GM23338 (cell line): ENCODE measurements around the gene TRABD2A. TPM values are rescaled to one million over a fixed set of nuclear protein-coding genes. Genes with fewer than 3 reads are reported as not detected.

Experiments used
- ATAC-seq: fragments of 200-7000 bp; cut with Tn5 transposase; 3 replicates; pipeline ENCODE4 v1.9.1; 2020
- DNase-seq: peaks from one replicate; pipeline ENCODE4 v3.0.0-alpha.2; 2015; ENCODE audit warnings: low spot score
- H2AFZ ChIP-seq: fragments of 200-600 bp; sonication (generic); 2 replicates; pipeline ENCODE4 v1.8.0; 2016; ENCODE audit warnings: antibody characterized with exemption, mild to moderate bottlenecking, moderate library complexity
- H3F3A ChIP-seq: fragments of 200-600 bp; sonication (generic); replicated peaks from 2 replicates; pipeline ENCODE4 v1.8.0; 2017; ENCODE audit warnings: antibody characterized with exemption, mixed run types, low read depth
- H3K27ac ChIP-seq: fragments of 200-600 bp; sonication (generic); 2 replicates; pipeline ENCODE4 v1.6.1; 2016; ENCODE audit warnings: low read depth
- H3K27me3 ChIP-seq: fragments of 200-600 bp; sonication (generic); 2 replicates; pipeline ENCODE4 v1.8.0; 2016; ENCODE audit warnings: mild to moderate bottlenecking, mixed run types, moderate library complexity; ENCODE audit not compliant: insufficient read depth
- H3K36me3 ChIP-seq: fragments of 200-600 bp; sonication (generic); 2 replicates; pipeline ENCODE4 v1.8.0; 2016; ENCODE audit warnings: mild to moderate bottlenecking; ENCODE audit not compliant: insufficient read depth
- H3K4me1 ChIP-seq: fragments of 200-600 bp; sonication (generic); 2 replicates; pipeline ENCODE4 v1.8.0; 2016; ENCODE audit warnings: mild to moderate bottlenecking, moderate library complexity; ENCODE audit not compliant: insufficient read depth
- H3K4me2 ChIP-seq: fragments of 200-600 bp; sonication (generic); 2 replicates; pipeline ENCODE4 v1.7.1; 2017; ENCODE audit warnings: mixed run types
- H3K4me3 ChIP-seq: fragments of 200-600 bp; sonication (generic); 2 replicates; pipeline ENCODE4 v1.6.1; 2016; ENCODE audit warnings: mixed run types
- H3K79me2 ChIP-seq: fragments of 200-600 bp; sonication (generic); replicated peaks from 2 replicates; pipeline ENCODE4 v1.8.0; 2017; ENCODE audit warnings: mild to moderate bottlenecking; ENCODE audit not compliant: insufficient read depth
- H3K9me2 ChIP-seq: fragments of 200-600 bp; sonication (generic); 2 replicates; pipeline ENCODE4 v1.8.0; 2017; ENCODE audit not compliant: insufficient read depth
- H4K20me1 ChIP-seq: fragments of 200-600 bp; sonication (generic); replicated peaks from 2 replicates; pipeline ENCODE4 v1.8.0; 2017; ENCODE audit warnings: mild to moderate bottlenecking; ENCODE audit not compliant: insufficient read depth
- H3K27ac Mint-ChIP-seq: 2 replicates; pipeline ENCODE4 v1.8.0; 2020; ENCODE audit warnings: inconsistent platforms, mild to moderate bottlenecking, moderate library complexity, mixed read lengths
- H3K27me3 Mint-ChIP-seq: 3 replicates; pipeline ENCODE4 v1.8.0; 2022; ENCODE audit warnings: low read depth, mild to moderate bottlenecking, moderate library complexity, mixed read lengths, inconsistent platforms; ENCODE audit not compliant: insufficient read depth, poor library complexity
- H3K36me3 Mint-ChIP-seq: 3 replicates; pipeline ENCODE4 v1.8.0; 2021; ENCODE audit warnings: low read depth, mild to moderate bottlenecking, inconsistent platforms, moderate library complexity, mixed read lengths
- H3K4me1 Mint-ChIP-seq: 3 replicates; pipeline ENCODE4 v1.8.0; 2020; ENCODE audit warnings: mild to moderate bottlenecking, inconsistent platforms, mixed read lengths
- H3K4me3 Mint-ChIP-seq: 3 replicates; pipeline ENCODE4 v1.8.0; 2021; ENCODE audit warnings: moderate library complexity, mild to moderate bottlenecking, inconsistent platforms, mixed read lengths
- H3K9me3 Mint-ChIP-seq: 3 replicates; pipeline ENCODE4 v1.8.0; 2020; ENCODE audit warnings: moderate library complexity, mild to moderate bottlenecking, inconsistent platforms, mixed read lengths
- CREB1 ChIP-seq: fragments of 250-450 bp; sonication (Bioruptor Pico); IDR thresholded peaks from 2 replicates; pipeline ENCODE4 v1.5.0; 2020; ENCODE audit warnings: low read depth, mild to moderate bottlenecking, moderate library complexity
- CTCF ChIP-seq, 2 experiments: fragments of 200-600 bp in 1 of 2; sonication (generic) in 1 of 2; conservative IDR thresholded peaks; 2 replicates each; pipeline versions ENCODE4 v1.5.1 to v1.6.1; 2016 to 2017; ENCODE audit warnings: antibody characterized with exemption in 2 of 2, low read depth in 2 of 2, mild to moderate bottlenecking in 2 of 2, moderate library complexity in 1 of 2
- EZH2 ChIP-seq: fragments of 200-600 bp; sonication (generic); IDR thresholded peaks from one replicate; pipeline ENCODE4 v1.8.0; 2017; ENCODE audit warnings: antibody characterized with exemption, mild to moderate bottlenecking, low read depth; ENCODE audit not compliant: unreplicated experiment
- EZH2phosphoT487 ChIP-seq: fragments of 200-600 bp; sonication (generic); IDR thresholded peaks from one replicate; pipeline ENCODE4 v1.8.1; 2018; ENCODE audit warnings: antibody characterized with exemption; ENCODE audit not compliant: unreplicated experiment
- NANOG ChIP-seq: IDR thresholded peaks from 2 replicates; pipeline ENCODE4 v1.6.1; 2016; ENCODE audit warnings: antibody characterized with exemption, borderline replicate concordance
- POLR2AphosphoS5 ChIP-seq: IDR thresholded peaks from 2 replicates; pipeline ENCODE4 v1.6.1; 2016; ENCODE audit warnings: antibody characterized with exemption, low read depth
- ZNF462 ChIP-seq: fragments of 250-450 bp; sonication (Bioruptor Pico); IDR thresholded peaks from 2 replicates; pipeline ENCODE4 v1.5.0; 2020; ENCODE audit warnings: mild to moderate bottlenecking, moderate library complexity
- polyA plus RNA-seq: library from polyadenylated mRNA; unstranded; fragments of >200 nt; fragmentation: Nextera tagmentation; extraction: Ambion mirVana; gene quantifications from 2 replicates; pipeline ENCODE4 v1.2.1, GENCODE V29; 2016
- total RNA-seq: library from RNA; depleted of rRNA; stranded (reverse); fragments of >200 nt; shearing (Covaris generic); gene quantifications from 2 replicates; pipeline ENCODE4 v1.2.3, GENCODE V29; 2014

The TRABD2A gene
- total and polyA plus RNA-seq, 2 experiments from 2014 or later, result 5.5 to 12.1 TPM

- Histone ChIP-seq H3F3A (no peaks in the 10 kb centered on the region), H4K20me1 (no peaks in the 10 kb centered on the region; the same call in 1 of the 2 replicates), H3K79me2 (no peaks in the 10 kb centered on the region), H3K9me2 (peaks cover 24% of the 10 kb centered on the region), H3K4me1 (no peaks in the 10 kb centered on the region), H3K27me3 (peaks cover 5% of the 10 kb centered on the region), H3K4me3 (no peak overlapping the region), H3K27ac (no peak overlapping the region), H2AFZ (no peak overlapping the region), H3K36me3 (no peaks in the 10 kb centered on the region), H3K4me2 (no peak overlapping the region)
- TF ChIP-seq CTCF (conservative IDR thresholded peaks at IDR 0.05; ENCODE audit: low read depth in 2 of 2), result no peak
- no peak for TF ChIP-seq NANOG
- TF ChIP-seq EZH2, result no peak
- TF ChIP-seq ZNF462 (CRISPR knock-in tag), result no peak
- TF ChIP-seq EZH2phosphoT487, result no peak
- TF ChIP-seq CREB1 (CRISPR knock-in tag), result no peak
- TF ChIP-seq POLR2AphosphoS5, result no peak
- Mint-ChIP-seq H3K27ac (no peak overlapping the region), H3K27me3 (peaks cover 3% of the 10 kb centered on the region), H3K36me3 (peaks cover 6% of the 10 kb centered on the region; the same call in 2 of the 3 replicates), H3K4me1 (no peaks in the 10 kb centered on the region; the same call in 2 of the 3 replicates), H3K9me3 (peaks cover 9% of the 10 kb centered on the region; the same call in 2 of the 3 replicates), H3K4me3 (no peak overlapping the region)
- ATAC-seq (no peak), DNase-seq (no peak)
Measured at GRCh38 chr2:84849271-84849952, 31.5 kb downstream of the TRABD2A start.
